Inflammatory macrophage treated with lipopolysaccharide for 4 hours (primary cell): ENCODE data around the gene HMGN2.
"Not testable (repeated sequence)": the region's sequence is repeated elsewhere in the genome, so short reads cannot be mapped to it uniquely, and the experiment has no call there.

Experiments used
- DNase-seq: peaks from one replicate; pipeline ENCODE4 v3.0.0-alpha.2; 2020

The HMGN2 gene

GRCh38 chr1:26477446-26478152 lies 5.4 kb downstream of the HMGN2 start:
- DNase-seq, result no peak

GRCh38 chr1:26478159-26478558 lies 5.9 kb downstream of the HMGN2 start:
- no peak for DNase-seq

- no peak for DNase-seq
Measured at GRCh38 chr1:26478988-26479387, 6.7 kb downstream of the HMGN2 start.

- DNase-seq, result no peak
Measured at GRCh38 chr1:26482921-26483320, 10.7 kb downstream of the HMGN2 start.

GRCh38 chr1:26483980-26484379 lies 11.7 kb downstream of the HMGN2 start:
- no peak for DNase-seq

- no peak for DNase-seq
Measured at GRCh38 chr1:26490155-26490554, 17.9 kb downstream of the HMGN2 start.

GRCh38 chr1:26493267-26493666 lies 21.0 kb downstream of the HMGN2 start:
- DNase-seq, result no peak

- DNase-seq, result no peak
Measured at GRCh38 chr1:26493938-26494337, 21.7 kb downstream of the HMGN2 start.

GRCh38 chr1:26496861-26497260 lies 24.6 kb downstream of the HMGN2 start:
- no peak for DNase-seq

GRCh38 chr1:26498894-26499293 lies 26.7 kb downstream of the HMGN2 start:
- DNase-seq, result no peak

GRCh38 chr1:26500488-26501175 lies 28.4 kb downstream of the HMGN2 start:
- peak; percentile 79 for DNase-seq

- DNase-seq, result not testable (repeated sequence)
Measured at GRCh38 chr1:26510711-26511110, 38.5 kb downstream of the HMGN2 start.

- not testable (repeated sequence) for DNase-seq
Measured at GRCh38 chr1:26515836-26516235, 43.6 kb downstream of the HMGN2 start.

- no peak for DNase-seq
Measured at GRCh38 chr1:26516987-26517765, 44.9 kb downstream of the HMGN2 start.

GRCh38 chr1:26517766-26518049 lies 45.5 kb downstream of the HMGN2 start:
- DNase-seq, result no peak

GRCh38 chr1:26518355-26518754 lies 46.1 kb downstream of the HMGN2 start:
- no peak for DNase-seq

- no peak for DNase-seq
Measured at GRCh38 chr1:26520339-26520738, 48.1 kb downstream of the HMGN2 start.

GRCh38 chr1:26521669-26522030 lies 49.4 kb downstream of the HMGN2 start:
- no peak for DNase-seq

- no peak for DNase-seq
Measured at GRCh38 chr1:26522073-26522472, 49.8 kb downstream of the HMGN2 start.

- DNase-seq, result no peak
Measured at GRCh38 chr1:26524181-26524580, 51.9 kb downstream of the HMGN2 start.
